ENCODE results near the gene PYDC1. TPM values are rescaled to one million over a fixed set of nuclear protein-coding genes. Genes with fewer than 3 reads are reported as not detected.
"Not testable (repeated sequence)": the region's sequence is repeated elsewhere in the genome, so short reads cannot be mapped to it uniquely, and the experiment has no call there.

PYDC1 gene
- total RNA-seq, 1 experiment from 2014 or later = not detected

GRCh38 chr16:31196324-31197088, 20.4 kb downstream of the PYDC1 start:
- DNase-seq (ENCODE audit: low read depth) = no peak

GRCh38 chr16:31195861-31196260, 21.1 kb downstream of the PYDC1 start:
- DNase-seq (ENCODE audit: low read depth) = not testable (repeated sequence)

DNA sequence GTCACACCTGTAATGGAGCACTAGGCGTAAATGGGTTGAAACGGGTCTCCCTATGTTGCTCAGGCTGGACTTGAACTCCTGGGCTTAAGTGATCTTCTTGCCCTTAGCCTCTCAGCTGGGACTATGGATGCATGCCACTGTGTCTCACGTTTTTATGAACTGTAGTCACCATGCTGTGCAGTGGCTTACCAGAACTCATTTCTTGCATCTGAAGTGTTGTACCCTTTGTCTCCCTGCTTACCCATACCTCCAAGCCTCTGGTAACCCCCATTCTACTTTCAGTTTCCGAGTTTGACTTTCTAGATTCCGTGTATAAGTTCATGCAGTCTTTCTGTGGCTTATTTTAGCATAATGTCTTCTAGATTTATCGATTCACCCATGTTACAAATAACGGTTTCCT, 22.0 kb downstream of the PYDC1 start:
- DNase-seq (ENCODE audit: low read depth) = no peak

- DNase-seq (ENCODE audit: low read depth) = no peak
These were observed 23.1 kb downstream of the PYDC1 start for GRCh38 chr16:31193874-31194273.

- no peak for DNase-seq (ENCODE audit: low read depth)
These were observed 23.9 kb downstream of the PYDC1 start for GRCh38 chr16:31192856-31193642.

DNA sequence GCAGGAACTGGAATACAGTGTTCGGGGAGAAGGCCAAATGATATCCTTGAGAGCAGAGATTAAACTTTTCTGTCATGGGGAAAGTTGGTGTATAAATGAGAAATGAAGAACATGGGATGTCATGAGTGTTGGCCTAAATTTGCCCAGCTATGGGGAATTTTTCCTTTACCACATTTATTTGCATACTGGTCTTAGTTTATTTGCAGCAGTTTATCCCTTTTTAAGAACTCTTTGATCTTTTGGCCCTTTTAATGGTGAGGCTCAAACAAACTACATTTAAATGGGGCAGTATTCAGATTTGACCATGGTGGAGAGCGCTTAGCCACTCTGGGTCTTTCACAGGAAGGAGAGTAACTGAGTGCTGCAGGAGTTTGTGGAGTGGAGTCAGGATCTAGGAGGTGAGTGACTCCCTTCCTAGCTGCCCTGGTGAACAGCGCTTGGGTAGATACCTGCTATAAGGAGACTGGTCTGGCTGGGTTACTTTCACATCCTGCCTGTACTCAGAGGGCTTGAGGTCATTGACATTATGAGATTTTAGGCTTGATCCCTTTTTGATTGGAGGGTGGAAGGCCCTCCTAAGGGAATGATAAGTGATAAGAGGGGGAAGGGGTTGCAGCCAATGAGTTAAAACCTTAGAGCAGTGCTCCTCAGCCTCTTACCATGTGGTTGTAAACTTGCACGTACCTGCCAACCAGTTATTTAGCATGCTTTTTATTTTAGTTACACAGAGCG, 25.1 kb downstream of the PYDC1 start:
- DNase-seq (ENCODE audit: low read depth) = no peak

- no peak for DNase-seq (ENCODE audit: low read depth)
These were observed 26.0 kb downstream of the PYDC1 start for GRCh38 chr16:31190818-31191444.

DNA sequence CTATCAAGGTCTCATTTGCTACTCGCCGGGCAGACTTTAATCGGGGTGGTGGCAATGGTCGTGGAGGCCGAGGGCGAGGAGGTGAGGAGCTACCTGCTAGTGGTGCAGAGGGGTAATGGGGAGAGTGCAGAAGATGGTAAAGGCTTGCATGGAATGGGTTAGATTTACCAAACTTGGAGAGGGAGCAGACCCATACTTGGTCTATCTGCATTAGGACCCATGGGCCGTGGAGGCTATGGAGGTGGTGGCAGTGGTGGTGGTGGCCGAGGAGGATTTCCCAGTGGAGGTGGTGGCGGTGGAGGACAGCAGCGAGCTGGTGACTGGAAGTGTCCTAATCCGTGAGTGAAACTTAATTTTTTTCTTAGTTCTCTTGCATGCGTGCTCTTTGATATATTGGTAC, 26.9 kb downstream of the PYDC1 start:
- DNase-seq (ENCODE audit: low read depth) = no peak

DNA sequence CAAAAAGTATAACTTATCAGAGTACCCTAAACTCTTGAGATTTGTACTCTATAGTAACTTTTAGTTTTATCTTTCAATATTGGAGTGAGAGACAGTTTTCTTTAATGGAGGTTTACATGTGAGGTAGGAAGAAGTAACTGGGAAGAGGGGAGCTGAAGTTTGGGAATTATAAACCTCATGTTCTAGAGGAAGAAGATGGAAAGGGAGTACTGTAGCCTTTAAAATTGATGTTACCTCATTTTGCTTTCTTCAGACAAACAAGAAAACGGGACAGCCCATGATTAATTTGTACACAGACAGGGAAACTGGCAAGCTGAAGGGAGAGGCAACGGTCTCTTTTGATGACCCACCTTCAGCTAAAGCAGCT, 27.5 kb downstream of the PYDC1 start:
- no peak for DNase-seq (ENCODE audit: low read depth)

DNA sequence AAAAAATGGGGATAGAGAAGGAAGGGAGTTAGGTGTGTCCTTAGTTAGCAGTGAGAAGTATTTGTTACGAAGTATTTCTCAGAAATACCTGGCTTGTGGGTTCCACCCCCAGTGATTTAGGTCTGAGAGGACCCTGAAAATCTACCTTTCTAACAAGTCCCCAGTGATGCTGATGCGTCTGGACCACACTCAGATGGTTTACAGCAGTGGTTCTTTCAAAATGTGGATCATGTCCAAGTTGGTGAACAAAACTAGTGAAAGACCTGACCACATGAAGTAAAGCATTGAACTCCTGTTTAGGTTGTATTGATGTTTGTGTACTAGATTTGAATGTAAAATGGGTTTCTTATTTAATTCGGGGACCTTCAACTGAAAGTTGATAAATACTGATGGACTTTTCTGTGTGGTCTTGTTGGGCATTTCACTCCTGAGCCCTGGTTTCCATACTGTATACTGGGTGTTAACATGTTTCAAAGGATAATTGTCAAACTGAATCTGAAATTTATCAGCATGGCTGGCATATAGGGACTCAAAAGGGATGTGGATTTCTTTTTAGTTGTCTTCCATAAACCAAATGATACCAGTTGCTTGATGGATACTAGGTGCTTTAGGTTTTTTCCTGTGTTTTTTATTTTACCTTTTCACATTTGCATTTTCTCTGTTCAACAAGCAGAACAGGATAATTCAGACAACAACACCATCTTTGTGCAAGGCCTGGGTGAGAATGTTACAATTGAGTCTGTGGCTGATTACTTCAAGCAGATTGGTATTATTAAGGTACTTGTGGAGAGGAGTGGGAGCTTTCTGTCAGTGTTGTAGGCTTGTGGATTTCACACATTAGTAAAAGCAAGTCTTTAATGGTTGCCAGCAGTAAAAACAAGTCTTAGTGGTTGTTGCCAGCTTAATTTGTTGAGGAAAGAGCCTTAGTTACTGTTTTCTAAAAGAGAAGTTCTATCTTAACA, 28.2 kb downstream of the PYDC1 start:
- DNase-seq (ENCODE audit: low read depth) = no peak

GRCh38 chr16:31187808-31188189, 29.1 kb downstream of the PYDC1 start:
- DNase-seq (ENCODE audit: low read depth) = no peak

- no peak for DNase-seq (ENCODE audit: low read depth)
These were observed 29.8 kb downstream of the PYDC1 start for GRCh38 chr16:31186930-31187807.

DNA sequence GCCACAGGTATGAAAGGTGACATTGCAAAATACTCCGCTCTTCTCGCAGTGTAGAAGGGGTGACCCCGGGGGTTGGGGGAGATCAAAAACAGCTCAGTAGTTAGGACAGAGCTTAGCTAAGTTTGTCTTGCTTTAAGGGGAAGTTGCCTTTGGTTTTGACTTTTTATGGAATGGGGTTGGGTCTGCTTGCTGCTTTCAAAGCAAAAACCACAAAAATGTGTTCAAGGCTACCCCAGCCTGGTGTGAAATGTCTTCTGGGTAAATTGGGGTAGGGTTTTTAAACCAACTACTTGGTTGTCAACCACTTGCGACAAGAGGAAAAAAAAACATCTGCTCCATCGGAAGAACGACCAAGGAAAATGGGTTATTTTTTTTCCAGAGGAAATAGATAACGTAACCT, 30.8 kb downstream of the PYDC1 start:
- DNase-seq (ENCODE audit: low read depth) = no peak

GRCh38 chr16:31185339-31185738, 31.6 kb downstream of the PYDC1 start:
- DNase-seq (ENCODE audit: low read depth) = no peak

GRCh38 chr16:31184888-31185287, 32.0 kb downstream of the PYDC1 start:
- DNase-seq (ENCODE audit: low read depth) = no peak

- no peak for DNase-seq (ENCODE audit: low read depth)
These were observed 33.2 kb downstream of the PYDC1 start for GRCh38 chr16:31183432-31184428.

DNA sequence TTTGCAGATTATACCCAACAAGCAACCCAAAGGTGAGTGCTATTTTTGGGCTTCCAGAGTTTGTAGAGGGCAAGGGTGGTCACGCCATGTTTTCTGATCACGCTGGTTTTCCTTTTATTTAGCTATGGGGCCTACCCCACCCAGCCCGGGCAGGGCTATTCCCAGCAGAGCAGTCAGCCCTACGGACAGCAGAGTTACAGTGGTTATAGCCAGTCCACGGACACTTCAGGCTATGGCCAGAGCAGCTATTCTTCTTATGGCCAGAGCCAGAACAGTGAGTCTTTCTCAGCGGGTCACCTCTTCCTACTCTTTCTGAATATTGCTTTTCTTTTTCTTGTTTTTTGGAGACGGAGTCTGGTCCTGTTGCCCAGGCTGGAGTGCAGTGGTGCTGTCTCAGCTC, 34.5 kb downstream of the PYDC1 start:
- no peak for DNase-seq (ENCODE audit: low read depth)

DNA sequence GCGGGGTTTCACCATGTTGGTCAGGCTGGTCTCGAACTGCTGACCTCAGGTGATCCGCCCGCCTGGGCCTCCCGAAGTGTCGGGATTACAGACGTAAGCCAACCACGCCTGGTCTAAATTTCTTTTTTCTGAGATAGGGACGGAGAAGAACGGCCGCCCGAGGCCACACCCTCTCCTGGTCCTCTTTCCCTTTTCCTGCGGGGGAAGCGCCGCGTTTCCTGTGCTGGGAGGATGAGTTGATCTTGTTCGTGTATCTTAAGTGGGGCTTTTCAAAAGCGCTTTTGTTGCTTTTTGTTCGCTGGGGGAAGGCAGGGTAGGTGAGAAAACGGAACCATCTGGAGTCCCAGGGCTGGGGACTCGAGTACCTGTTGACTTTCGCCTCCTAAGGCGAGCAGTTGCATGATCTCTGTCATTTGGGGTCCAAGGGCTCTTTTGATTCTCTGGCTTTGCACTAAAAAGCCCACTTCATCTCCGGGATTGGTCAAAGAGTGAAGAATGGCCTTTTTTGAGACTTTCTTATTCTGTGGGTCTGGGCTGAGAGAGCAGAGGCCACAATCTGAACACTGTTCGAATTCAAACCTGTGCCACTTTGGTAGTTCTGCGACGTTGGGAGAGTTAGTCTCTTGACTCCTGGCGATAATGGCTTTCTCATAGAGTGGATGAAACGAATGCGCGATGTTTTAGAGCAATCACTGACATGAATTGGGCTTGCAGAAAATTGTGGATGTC, 35.7 kb downstream of the PYDC1 start:
- peak; percentile 59 for DNase-seq (ENCODE audit: low read depth)
